HG03064 (cell line): ENCODE results near the gene SLC25A45.
A peak's percentile ranks its signal among the peaks of the same experiment; 100 is the strongest.
"Not testable (repeated sequence)": the region's sequence is repeated elsewhere in the genome, so short reads cannot be mapped to it uniquely, and the experiment has no call there.

Experiments
- ATAC-seq: cut with Tn5 transposase; IDR thresholded peaks from one replicate; pipeline ENCODE4 v1.9.1; 2021; ENCODE audit warnings: low read depth; ENCODE audit not compliant: unreplicated experiment

The SLC25A45 gene

DNA sequence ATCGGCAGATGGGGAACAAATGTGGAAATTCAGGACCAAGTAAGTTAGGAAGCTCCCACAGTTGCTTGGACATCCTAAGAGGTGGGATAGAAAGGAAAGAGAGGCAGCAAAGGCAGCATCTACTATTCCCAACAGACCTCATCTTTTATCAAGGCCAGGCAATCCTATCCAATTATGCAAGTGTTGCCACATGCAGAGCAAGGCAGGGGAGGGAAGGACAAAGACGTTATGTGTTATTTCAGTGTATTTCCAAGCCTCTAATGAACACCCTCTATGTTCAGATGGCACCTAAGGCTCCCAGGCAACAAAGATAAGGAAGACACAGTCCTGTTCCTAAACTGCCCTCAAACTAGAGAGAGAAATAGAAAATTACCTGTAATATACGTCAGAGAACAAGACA lies 18.7 kb downstream of the SLC25A45 start:
- ATAC-seq = no peak

DNA sequence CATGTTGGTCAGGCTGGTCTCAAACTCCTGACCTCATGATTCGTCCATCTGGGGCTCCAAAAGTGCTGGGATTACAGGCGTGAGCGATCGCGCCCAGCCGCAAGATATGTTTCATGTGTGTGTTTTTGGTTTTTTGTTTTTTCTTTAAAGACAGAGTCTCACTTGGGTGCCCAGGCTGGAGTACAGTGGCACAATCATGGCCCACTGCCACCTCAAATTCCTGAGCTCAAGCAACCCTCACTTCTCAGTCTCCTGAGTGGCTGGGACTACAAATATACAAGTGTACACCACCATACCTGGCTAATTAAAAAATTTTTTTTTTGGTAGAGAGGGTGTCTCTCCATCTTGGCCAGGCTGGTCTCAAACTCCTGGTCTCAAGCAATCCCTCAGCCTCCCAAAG lies 19.5 kb downstream of the SLC25A45 start:
- no peak for ATAC-seq

DNA sequence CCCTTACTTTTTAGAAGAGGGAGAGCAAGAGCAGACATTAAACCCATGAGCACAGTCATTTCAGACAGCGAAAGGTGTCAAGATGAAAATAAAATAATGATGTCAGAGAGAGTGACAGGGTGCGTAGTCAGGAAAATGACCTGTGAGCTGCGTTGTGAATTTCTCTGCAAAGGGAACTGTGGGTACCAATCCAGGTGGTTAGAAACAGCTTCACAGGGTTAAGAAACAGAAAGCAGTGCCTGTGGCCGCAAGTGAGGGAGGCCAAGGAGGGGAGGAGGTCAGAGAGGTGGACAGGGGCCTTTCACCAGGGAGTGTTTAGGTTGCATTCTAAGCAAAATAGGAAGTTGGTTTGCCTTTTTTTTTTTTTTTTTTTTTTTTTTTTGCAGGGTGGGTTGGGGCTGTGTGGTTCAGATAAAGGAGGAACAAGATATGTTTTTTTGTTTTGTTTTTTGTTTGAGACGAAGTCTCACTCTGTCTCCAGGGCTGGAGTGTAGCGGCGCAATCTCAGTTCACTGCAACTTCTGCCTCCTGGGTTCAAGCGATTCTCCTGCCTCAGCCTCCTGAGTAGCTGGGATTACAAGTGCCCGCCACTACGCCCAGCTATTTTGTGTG lies 20.0 kb downstream of the SLC25A45 start:
- no peak for ATAC-seq

DNA sequence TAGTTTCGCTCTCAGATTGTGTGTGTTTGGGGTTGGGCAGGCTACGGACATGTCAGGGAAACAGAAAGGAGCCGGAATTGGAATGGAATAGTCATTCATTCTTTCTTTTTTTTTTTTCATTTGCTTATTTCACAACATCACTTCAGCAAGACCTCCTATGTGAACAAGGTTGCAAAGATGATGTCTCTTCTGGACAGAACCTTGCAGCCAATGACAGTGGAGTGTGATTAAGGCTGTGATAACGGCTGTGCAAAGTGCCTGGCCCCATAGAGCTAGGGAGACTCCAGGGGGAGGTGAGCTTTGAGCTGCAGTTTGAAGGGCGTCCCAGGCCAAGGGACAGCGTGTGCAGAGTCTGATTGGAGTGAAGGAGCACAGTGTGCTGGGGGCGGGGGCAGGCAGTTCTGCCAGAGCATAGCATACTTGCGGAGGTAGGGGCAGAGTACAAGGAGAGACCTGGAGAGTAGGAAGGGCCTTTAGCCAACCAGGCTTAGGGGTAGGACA lies 24.5 kb downstream of the SLC25A45 start:
- no peak for ATAC-seq

DNA sequence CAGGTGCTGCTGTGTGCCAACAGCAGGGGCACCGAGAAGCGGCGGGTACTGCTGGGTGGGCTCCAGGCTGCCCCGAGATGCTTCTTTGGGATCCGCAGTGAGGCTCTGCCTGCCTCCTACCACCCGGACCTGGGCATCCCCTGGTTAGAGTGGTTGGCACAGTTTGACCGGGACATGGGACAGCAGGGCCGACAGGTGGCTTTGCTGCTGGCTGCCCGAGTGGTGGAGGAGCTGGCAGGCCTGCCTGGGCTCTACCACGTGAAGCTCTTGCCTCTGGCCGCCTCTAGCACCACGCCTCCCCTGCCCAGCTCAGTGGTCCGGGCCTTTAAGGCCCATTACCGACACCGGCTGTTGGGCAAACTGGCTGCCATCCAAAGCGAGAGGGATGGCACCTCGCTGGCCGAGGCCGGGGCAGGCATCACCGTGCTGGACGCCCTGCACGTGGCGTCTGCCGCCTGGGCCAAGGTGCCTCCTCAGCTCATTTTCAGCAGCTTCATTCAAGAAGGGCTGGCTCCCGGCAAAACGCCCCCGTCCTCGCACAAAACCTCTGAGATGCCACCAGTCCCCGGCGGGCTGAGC lies 26.0 kb downstream of the SLC25A45 start:
- no peak for ATAC-seq

DNA sequence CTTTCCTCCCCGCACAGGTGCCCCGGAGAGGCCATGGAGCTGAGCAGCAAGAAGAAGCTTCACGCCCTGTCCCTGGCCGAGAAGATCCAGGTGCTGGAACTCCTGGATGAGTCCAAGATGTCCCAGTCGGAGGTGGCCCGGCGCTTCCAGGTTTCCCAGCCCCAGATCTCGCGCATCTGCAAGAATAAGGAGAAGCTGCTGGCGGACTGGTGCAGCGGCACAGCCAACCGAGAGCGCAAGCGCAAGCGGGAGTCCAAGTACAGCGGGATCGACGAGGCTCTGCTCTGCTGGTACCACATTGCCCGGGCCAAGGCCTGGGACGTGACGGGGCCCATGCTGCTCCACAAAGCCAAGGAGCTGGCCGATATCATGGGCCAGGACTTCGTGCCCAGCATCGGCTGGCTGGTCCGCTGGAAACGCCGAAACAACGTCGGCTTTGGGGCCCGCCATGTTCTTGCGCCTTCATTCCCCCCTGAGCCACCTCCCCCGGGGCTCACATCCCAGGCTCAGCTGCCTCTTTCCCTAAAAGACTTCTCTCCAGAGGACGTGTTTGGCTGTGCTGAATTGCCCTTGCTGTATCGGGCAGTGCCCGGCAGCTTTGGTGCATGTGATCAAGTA lies 26.6 kb downstream of the SLC25A45 start:
- no peak for ATAC-seq

DNA sequence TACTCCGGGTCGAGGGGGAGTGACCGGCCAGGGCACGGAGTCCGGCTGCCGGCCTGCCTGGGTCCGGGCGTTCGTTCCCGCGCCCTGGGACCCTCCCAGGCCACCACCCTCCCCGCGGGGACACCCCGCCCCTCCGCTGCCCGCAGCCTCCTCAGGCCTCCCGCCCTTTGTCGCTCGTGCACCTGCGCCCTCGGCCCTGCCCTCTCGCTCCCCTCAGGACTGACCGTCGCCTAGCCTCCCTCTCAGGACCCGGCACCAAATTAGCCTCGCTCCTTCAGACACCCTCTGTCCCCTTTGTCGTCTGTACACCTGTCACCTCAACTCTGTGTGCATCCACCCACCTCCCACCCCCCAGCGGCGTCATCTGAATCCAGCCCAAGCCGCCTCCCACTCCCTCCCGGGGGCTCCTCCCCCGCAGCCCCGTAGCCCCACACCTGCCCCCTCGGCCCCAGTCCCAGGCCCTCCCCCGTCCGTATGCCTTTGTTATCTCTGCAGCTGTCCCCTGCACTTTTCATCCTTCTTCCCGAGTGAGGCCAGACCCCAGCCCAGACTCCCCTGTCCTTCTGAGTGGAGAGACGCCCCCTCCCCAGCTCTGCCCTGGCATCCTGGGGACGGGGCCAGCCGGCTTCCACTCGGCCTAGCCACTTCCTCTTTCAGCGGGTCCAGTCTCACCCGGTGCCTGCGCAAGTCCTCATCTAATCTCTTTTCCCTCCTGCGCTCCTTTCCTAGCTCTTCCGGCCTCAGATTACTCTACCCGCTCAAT lies 27.3 kb downstream of the SLC25A45 start:
- peak; percentile 40 for ATAC-seq

DNA sequence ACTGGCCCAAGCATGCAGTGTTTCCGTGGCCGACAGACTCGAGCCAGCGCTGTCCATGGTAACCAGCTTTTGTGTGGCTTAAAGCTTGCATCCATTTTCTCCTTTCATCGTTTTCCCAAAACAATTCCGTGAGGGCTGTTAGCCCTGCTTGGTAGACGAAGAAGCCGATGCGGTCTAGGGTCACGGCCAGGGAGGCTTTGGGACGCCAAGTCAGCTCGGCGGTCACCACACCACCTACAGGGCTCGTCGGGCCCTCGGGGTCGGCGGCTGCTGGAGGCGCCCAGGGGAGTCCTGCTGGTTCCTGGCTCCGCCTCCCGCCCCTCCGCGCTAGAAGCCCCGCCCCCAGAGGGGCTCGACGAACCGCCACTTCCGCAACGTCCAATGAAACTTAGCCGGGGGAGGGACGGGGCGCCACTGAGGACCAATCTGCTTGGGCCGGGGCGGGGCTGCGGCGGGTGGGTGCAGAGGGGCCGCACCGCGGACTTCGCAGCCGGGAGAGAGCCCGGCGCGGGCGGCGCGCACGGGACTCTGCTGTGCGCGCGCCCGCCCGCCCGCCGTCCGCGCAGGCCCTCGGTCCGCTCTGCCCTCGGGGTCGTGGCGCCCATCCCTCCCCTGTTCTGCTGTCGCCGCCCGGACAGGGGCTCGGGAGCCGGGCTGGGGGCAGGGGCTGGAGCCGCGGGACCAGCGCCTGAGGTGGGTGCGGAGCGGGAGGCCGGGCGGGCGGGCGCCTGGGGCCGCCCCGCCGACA lies 28.0 kb downstream of the SLC25A45 start, which contains the start of gene TIGD3:
Gene TIGD3, plus strand, starts transcription at position 487 of the 748 bp plus-strand sequence. CDS start 1,058 bp downstream, outside the sequence.
- peak; percentile 60 for ATAC-seq

DNA sequence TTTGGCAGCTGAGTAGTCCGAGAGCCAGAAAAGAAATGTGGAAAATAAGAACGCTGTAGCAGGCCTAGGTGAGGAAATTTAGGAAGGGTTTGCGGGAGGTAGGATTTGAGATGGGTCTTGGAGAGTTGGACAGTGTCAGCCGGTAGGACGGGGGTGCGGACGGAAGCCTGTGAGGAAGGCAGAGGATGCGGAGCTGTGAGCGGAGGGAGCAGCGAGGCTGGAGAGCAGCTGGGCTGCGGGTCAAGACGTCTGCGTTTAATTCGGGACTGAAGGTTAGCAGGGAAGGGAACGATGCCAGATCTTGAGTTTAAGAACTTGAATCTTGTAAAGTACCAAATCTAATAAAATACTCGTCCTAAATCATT lies 28.6 kb downstream of the SLC25A45 start:
- no peak for ATAC-seq

DNA sequence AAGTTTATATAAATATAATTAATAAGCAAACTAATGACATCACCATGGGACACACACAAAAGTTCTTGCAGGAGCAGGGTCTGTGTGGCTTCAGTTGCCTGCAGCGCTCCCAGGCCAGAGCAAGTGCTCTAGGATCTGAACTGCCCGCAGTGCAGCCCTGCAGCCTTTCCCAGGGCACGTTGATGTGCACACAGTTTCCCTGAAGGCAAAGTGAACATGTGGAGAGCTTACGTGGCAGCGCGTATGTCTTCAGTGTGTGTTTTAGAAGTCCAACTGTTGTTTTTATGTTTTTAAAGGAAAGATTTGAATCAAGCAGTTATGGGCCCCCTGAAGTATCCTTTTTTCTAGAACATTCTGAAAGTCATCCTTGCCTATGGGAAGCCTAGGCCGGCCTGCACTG lies 29.1 kb downstream of the SLC25A45 start:
- ATAC-seq = no peak

DNA sequence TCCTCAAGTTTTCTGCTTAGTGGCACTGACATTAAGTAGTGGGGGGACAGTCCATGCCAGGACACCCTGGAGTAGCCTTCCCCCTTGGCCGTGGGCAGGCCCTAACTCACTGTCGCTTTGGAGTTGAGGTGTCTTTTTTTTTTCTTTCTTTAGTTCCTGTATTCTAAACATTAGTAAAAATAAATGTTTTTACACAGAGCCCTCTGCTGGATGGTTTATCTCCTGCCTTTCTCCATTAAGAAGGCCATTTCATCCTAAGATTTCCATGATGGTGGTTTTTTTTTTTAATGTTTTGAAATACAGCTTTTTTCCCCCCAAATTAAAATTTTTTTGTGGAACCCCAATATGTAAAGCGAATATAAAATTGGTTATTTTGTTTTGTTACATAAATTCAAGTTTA lies 29.7 kb downstream of the SLC25A45 start:
- ATAC-seq = no peak

DNA sequence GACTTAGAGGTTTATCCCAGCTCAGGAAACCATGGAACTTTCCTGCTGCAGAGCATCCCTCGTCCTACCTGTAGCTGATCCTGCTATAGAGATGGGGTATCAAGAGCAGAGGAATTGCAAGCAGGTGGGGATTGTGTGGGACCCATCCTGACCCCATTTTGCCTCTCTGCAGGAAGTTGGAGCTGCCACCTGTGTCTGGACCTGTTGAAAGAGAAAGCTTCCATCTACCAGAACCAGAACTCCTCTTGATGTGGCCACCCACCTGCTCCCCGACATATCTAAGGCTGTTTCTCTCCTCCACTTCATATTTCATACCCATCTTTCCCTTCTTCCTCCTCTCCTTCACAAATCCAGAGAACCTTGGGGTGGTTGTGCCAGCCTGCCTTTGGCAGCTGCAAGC lies 30.9 kb downstream of the SLC25A45 start:
- no peak for ATAC-seq

DNA sequence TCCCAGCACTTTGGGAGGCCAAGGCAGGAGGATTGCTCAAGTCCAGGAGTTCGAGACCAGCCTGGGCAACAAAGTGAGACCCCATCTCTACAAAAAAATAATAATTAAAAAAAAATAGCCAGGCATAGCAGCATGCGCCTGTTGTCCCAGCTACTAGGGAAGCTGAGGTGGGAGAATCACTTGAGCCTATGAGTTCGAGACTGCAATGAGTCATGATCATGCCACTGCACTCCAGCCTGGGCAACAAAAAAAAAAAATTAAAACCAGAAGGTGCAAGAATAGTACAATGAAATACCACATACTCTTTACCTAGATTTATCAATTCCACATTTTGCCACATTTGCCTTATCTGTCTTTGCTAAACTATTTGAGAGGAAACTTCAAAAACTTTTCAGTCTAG lies 40.6 kb downstream of the SLC25A45 start:
- no peak for ATAC-seq

DNA sequence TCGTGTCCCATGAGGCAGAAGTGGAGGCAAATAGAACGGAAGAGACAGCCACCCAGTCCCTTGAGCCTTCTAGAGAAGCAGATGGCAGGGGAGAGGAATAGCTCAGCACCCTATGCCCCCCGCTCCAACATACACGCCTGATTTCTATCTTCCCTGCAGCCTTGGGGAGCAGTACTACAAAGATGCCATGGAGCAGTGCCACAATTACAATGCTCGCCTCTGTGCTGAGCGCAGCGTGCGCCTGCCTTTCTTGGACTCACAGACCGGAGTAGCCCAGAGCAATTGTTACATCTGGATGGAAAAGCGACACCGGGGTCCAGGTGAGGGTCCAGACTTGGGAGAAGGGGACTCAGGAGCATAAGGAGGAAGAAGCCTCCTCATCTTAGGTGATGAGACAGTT lies 42.2 kb downstream of the SLC25A45 start:
- no peak for ATAC-seq

DNA sequence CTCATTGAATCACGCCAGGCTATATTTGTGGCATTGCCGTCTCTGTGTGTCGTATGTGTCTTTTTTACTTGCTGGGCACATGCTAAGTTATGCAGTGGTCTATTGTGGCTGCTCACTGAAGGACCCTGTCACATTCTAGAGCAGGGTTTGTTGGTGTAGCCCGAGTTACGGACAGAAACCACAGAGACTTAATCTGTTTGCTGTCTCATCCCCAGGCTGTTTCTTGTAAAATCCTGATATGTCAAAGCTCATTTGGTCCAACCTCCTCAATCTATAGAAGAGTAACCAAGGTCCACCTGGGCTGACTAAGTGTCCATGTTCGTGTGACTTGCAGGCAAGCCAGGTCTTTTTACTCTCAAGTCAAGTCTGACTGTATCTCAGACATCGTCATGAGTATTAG lies 43.8 kb downstream of the SLC25A45 start:
- no peak for ATAC-seq

DNA sequence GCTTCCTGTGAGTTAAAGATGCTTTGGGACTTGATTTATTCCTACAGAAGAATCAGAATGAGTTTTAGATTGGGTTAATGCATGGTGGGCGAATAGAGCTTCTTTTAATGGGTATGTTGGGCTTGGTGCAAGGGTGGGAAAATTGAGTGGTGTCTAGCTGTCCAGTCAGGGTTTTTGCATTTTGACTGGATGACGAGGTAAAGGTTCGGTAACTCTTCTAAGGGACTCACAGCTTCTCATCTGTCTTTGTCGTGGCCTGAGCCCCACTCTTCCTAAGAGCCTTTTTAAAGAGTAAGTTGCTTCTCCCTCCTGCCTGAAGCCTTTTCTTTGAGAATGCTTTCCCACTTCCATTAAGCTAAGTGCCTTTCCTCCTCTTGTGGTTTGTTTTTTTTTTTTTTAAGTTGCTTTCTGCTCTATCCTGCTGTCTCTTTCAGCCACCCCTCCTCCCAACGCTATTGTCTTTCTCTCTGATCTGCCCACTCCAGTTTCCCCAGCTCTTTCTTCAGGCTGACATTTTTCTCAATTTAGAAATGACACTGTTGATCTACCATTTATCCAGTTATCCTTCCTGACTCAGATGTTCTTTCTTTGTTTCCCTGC lies 47.6 kb downstream of the SLC25A45 start:
- ATAC-seq = no peak

DNA sequence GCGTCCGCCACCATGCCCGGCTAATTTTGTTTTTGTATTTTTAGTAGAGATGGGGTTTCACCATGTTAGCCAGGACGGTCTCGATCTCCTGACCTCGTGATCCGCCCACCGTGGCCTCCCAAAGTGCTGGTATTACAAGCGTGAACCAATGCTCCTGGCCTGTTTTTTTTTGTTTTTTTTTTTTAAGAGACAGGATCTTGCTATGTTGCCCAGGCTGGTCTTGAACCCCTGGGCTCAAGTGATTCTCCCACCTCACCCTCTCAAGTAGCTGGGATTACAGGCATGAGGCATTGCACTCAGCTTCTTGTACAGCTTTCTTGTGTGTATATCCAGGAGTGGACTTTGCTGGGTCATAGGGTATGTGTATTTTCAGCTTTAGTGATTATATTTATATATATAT lies 49.9 kb downstream of the SLC25A45 start:
- not testable (repeated sequence) for ATAC-seq

DNA sequence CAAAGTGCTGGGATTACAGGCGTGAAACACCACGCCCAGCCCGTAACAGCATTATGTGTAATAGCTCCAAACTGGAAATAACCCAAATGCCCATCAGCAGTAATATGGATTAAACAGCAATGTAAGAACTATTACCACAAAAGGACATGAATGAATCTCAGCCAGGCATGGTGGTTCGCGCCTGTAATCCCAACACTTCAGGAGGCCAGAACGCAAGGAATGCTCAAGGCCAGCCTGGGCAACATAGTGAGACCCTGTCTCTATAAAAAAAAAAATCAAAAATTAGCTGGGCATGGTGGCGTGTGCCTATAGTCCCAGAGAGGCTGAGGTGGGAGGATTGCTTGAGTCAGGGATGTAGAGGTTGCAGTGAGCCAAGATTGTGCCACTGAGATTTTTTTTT lies 51.9 kb downstream of the SLC25A45 start:
- no peak for ATAC-seq

DNA sequence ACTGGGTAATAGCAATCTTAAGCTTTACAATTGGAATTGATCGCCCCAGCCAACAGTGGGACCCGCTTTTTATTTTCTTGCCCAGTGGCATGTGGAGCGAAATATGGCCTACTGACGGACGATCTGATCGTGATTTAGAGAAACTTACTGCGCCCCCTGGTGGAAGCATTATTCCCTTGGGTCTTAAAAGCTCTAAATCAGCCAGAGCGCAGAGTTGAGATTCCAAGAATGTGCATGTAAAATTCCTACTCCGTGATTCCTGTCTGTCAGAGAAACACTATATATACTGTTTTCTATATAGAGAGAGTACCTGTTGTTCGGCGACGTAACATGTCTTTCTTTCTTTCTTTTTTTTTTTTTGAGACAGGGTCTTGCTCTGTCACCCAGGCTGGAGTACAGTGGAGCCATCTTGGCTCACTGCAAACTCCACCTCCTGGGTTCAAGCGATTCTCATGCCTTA lies 52.5 kb downstream of the SLC25A45 start:
- no peak for ATAC-seq

DNA sequence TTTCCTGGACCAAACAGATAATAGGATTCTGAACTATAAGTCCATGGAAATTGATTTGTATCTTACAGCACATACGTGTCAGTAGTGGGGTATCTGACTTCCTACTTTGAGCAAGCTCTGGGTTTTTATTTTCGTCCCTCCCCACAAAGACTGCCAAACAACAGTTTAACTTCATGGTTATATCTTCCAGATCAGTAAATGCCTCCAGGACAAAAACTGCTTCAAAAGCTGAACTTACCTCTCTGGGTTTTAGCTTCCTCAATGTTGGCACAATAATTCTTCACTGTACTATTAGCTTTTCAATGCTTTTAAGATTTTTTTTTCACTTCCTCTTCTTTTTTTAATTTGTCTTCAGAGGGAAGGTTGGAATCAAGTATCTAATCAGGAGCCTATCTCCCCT lies 53.0 kb downstream of the SLC25A45 start:
- no peak for ATAC-seq
